Ishikawa (cell line): ENCODE measurements around the gene PRDM16.

ENCODE experiments used
- CEBPB ChIP-seq: IDR thresholded peaks from 2 replicates; pipeline ENCODE4 v1.6.1; 2012
- CREB1 ChIP-seq: IDR thresholded peaks from 2 replicates; pipeline ENCODE4 v1.6.1; 2012; ENCODE audit warnings: low read depth
- EGR1 ChIP-seq: IDR thresholded peaks from 2 replicates; pipeline ENCODE4 v1.6.1; 2012
- EP300 ChIP-seq: IDR thresholded peaks from 2 replicates; pipeline ENCODE4 v1.6.1; 2012; ENCODE audit warnings: borderline replicate concordance
- FOXM1 ChIP-seq: IDR thresholded peaks from 2 replicates; pipeline ENCODE4 v1.6.1; 2012; ENCODE audit warnings: low read depth, borderline replicate concordance
- MAX ChIP-seq: IDR thresholded peaks from 2 replicates; pipeline ENCODE4 v1.6.1; 2012
- NFIC ChIP-seq: IDR thresholded peaks from 2 replicates; pipeline ENCODE4 v1.6.1; 2012
- RAD21 ChIP-seq: IDR thresholded peaks from 2 replicates; pipeline ENCODE4 v1.6.1; 2012; ENCODE audit warnings: low read depth
- REST ChIP-seq: IDR thresholded peaks from 2 replicates; pipeline ENCODE4 v1.6.1; 2012; ENCODE audit warnings: low read depth, mild to moderate bottlenecking
- TAF1 ChIP-seq: IDR thresholded peaks from 2 replicates; pipeline ENCODE4 v1.6.1; 2012; ENCODE audit warnings: low read depth, mild to moderate bottlenecking
- TCF12 ChIP-seq: IDR thresholded peaks from 2 replicates; pipeline ENCODE4 v1.6.1; 2012; ENCODE audit warnings: low read depth
- TEAD4 ChIP-seq: IDR thresholded peaks from 2 replicates; pipeline ENCODE4 v1.6.1; 2012
- USF1 ChIP-seq: IDR thresholded peaks from 2 replicates; pipeline ENCODE4 v1.6.1; 2012
- YY1 ChIP-seq: IDR thresholded peaks from 2 replicates; pipeline ENCODE4 v1.6.1; 2012; ENCODE audit warnings: low read depth
- ZBTB7A ChIP-seq: IDR thresholded peaks from 2 replicates; pipeline ENCODE4 v1.6.1; 2012; ENCODE audit warnings: low read depth

Gene PRDM16

DNA sequence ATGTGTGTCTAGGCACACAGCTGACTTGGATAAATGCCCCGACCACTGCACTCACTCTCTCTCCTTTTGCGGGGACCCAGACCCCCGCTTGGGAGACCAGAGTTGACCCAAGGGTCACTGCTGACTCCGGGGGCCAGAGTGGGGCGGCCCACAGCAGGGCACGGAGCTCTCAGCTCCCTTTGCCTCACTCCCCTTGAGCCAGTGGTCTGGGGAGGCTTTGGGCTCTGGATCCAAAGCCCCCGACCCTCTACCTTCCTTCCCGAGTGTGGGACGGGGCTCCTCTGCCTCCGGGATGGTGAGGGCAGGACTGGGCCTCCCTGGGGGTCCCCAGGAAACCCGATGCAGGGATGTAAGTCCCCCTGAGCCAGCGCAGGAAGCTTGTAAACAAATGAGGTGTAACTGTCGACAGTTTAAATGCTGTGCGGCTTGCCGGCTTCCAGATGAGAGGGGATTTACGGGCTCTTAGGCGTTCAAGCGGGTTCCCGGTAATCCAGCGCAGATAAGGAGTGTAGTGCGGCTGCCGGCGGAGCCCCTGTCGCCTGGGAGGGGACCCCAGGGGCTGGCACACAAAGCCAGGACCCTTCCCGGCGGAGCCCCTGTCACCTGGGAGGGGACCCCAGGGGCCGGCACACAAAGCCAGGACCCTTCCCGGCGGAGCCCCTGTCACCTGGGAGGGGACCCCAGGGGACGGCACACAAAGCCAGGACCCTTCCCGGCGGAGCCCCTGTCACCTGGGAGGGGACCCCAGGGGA is 40.3 kb upstream of the PRDM16 start:
- no peak for TF ChIP-seq EP300
- TF ChIP-seq YY1 = no peak
- TF ChIP-seq RAD21 = no peak
- no peak for TF ChIP-seq TCF12
- TF ChIP-seq MAX = no peak
- TF ChIP-seq CREB1 = no peak
- no peak for TF ChIP-seq TAF1
- TF ChIP-seq CEBPB = no peak

- no peak for TF ChIP-seq YY1
- TF ChIP-seq TCF12 = no peak
- TF ChIP-seq TEAD4 = no peak
- TF ChIP-seq REST = no peak
- no peak for TF ChIP-seq MAX
- no peak for TF ChIP-seq EP300
These were observed 39.5 kb upstream of the PRDM16 start for GRCh38 chr1:3029481-3029961.

DNA sequence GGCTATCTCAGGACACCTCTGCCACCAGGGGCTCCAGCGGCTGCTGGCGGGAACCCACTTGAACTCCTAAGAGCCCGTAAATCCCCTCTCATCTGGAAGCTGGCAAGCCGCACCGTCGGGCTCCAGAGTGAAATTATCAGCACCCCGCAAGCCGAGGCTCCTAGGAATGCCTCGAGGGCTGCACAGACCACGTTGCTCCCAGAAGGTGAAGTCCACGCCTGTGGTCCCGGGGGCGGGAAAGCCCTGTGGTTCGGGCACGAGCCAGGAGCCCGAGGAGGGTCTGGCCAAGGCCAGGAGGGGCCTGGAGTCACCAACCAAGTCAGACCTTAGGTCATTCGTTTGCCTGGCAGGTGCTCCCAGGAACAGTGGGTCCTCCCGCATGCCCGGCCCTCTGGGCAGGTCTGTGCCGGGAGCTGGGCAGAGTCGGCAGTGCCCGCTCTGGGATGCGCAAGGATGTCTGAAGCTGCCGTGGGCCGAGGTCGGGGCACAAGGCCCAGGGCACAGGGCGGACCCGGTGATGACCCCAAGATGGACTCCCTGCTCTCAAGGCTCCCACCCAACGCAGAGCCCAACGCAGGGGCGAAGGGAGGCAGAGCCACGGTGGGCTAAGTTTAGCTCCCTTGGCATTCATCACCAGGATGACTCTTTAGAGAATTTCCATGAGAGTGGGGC is 38.9 kb upstream of the PRDM16 start:
- TF ChIP-seq FOXM1 (no peak), TCF12 (no peak), EGR1 (no peak), EP300 (no peak), CEBPB (no peak), CREB1 (no peak), YY1 (no peak), USF1 (no peak), NFIC (no peak), ZBTB7A (no peak), MAX (no peak), RAD21 (no peak), TEAD4 (no peak), REST (no peak), TAF1 (no peak)

DNA sequence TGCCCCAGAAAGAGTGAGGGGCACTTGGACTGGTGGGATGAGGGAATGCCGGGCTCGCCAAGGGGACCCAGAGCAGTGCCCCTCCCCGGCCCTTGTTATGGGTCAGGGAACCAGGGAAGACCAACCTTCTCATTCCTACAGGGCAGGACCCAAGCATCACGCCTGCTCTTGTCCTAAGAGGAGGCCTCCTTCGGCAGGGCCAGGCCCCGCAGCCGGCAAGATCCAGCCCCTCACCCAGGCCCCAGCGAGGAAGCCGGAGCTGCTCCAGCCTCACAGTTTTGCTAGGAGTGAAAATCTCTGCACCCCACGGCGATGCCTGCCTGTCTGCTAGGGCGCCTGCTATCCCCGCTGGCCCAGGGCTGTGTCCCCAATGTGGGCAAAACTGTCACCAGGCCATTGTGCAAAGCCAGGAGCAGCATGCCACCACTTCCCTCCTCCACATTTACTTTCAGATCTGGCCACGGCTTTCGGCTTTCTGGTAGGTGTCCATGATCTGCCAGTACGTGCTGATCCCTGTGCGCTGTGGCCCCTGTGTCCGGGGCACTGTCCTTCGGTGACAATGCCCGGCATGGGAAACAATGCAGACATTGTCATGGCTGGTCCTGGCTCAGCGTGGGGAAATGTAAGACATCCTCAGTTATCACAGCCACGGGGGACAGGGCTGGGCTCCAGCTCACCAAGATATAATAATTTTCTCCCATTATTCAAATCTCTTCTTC is 38.2 kb upstream of the PRDM16 start:
- no peak for TF ChIP-seq TEAD4
- TF ChIP-seq RAD21 = no peak
- TF ChIP-seq FOXM1 = no peak
- TF ChIP-seq USF1 = no peak
- no peak for TF ChIP-seq TAF1
- TF ChIP-seq CEBPB = no peak
- TF ChIP-seq MAX = no peak
- no peak for TF ChIP-seq EGR1
- TF ChIP-seq REST = no peak
- TF ChIP-seq YY1 = no peak
- TF ChIP-seq NFIC = no peak
- TF ChIP-seq TCF12 = no peak
- TF ChIP-seq ZBTB7A = no peak
